Measurements from ENCODE around the gene LRRC4.

- TF ChIP-seq CTCF (IDR thresholded peaks at IDR 0.05 in 8 of 11, conservative IDR thresholded peaks at IDR 0.05 in 3 of 11): peak in 2 of 11 experiments; percentile 8 to 15
- TF ChIP-seq POLR2A (IDR thresholded peaks at IDR 0.05): no peak
These were observed at the start of gene LRRC4 for GRCh38 chr7:128030654-128031611.

All from spleen (tissue), 7 donors.